ENCODE results near the gene EFCAB6.

The EFCAB6 gene

GRCh38 chr22:43848366-43849171 is 36.5 kb upstream of the EFCAB6 start:
- no peak for DNase-seq

GRCh38 chr22:43847376-43848289 is 35.5 kb upstream of the EFCAB6 start:
- DNase-seq = no peak

GRCh38 chr22:43846966-43847365 is 34.9 kb upstream of the EFCAB6 start:
- DNase-seq = no peak

GRCh38 chr22:43845981-43846380 is 33.9 kb upstream of the EFCAB6 start:
- DNase-seq = no peak

- no peak for DNase-seq
Measured at GRCh38 chr22:43844560-43845545, 32.7 kb upstream of the EFCAB6 start.

GRCh38 chr22:43843783-43844530 is 31.9 kb upstream of the EFCAB6 start:
- no peak for DNase-seq

GRCh38 chr22:43841742-43842141 is 29.6 kb upstream of the EFCAB6 start:
- no peak for DNase-seq

- no peak for DNase-seq
Measured at GRCh38 chr22:43840851-43841250, 28.7 kb upstream of the EFCAB6 start.

GRCh38 chr22:43840431-43840830 is 28.3 kb upstream of the EFCAB6 start:
- no peak for DNase-seq

- no peak for DNase-seq
Measured at GRCh38 chr22:43839781-43840180, 27.7 kb upstream of the EFCAB6 start.

GRCh38 chr22:43838571-43839307 is 26.6 kb upstream of the EFCAB6 start:
- no peak for DNase-seq

- DNase-seq = no peak
Measured at GRCh38 chr22:43838161-43838560, 26.1 kb upstream of the EFCAB6 start.

GRCh38 chr22:43837666-43838065 is 25.6 kb upstream of the EFCAB6 start:
- DNase-seq = no peak

- no peak for DNase-seq
Measured at GRCh38 chr22:43835736-43836135, 23.6 kb upstream of the EFCAB6 start.

GRCh38 chr22:43835166-43835565 is 23.1 kb upstream of the EFCAB6 start:
- DNase-seq = no peak

- DNase-seq = peak; percentile 20
Measured at GRCh38 chr22:43833286-43834240, 21.5 kb upstream of the EFCAB6 start.

- no peak for DNase-seq
Measured at GRCh38 chr22:43832393-43833265, 20.5 kb upstream of the EFCAB6 start.

Measured in right kidney (tissue), 1 donor.